Inflammatory macrophage treated with lipopolysaccharide for 4 hours (primary cell): ENCODE measurements around the gene CYS1.
"Not testable (repeated sequence)": the region's sequence is repeated elsewhere in the genome, so short reads cannot be mapped to it uniquely, and the experiment has no call there.

Source experiments
- DNase-seq: peaks from one replicate; pipeline ENCODE4 v3.0.0-alpha.2; 2020

The CYS1 gene

GRCh38 chr2:10011606-10012325 is 68.4 kb downstream of the CYS1 start:
- not testable (repeated sequence) for DNase-seq

DNA sequence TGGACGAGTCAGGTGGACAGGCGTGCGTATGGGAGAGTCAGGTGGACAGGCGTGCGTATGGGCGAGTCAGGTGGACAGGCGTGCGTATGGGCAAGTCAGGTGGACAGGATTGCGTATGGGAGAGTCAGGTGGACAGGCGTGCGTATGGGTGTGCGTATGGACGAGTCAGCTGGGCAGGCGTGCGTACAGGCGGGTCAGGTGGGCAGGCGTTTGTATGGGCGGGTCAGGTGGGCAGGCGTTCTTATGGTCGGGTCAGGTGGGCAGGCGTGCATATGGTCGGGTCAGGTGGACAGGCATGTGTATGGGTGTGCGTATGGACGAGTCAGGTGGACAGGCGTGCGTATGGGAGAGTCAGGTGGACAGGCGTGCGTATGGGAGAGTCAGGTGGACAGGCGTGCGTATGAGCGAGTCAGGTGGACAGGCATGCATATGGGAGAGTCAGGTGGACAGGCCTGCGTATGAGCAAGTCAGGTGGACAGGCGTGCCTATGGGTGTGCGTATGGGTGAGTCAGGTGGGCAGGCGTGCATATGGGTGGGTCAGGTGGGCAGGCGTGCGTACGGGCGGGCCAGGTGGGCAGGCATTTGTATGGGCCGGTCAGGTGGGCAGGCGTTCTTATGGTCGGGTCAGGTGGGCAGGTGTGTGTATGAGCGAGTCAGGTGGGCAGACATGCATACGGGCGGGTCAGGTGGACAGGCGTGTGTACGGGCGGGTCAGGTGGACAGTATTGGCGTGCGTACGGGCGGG is 69.2 kb downstream of the CYS1 start:
- DNase-seq = not testable (repeated sequence)

- DNase-seq = no peak
Measured at GRCh38 chr2:10009811-10010781, 70.1 kb downstream of the CYS1 start.

DNA sequence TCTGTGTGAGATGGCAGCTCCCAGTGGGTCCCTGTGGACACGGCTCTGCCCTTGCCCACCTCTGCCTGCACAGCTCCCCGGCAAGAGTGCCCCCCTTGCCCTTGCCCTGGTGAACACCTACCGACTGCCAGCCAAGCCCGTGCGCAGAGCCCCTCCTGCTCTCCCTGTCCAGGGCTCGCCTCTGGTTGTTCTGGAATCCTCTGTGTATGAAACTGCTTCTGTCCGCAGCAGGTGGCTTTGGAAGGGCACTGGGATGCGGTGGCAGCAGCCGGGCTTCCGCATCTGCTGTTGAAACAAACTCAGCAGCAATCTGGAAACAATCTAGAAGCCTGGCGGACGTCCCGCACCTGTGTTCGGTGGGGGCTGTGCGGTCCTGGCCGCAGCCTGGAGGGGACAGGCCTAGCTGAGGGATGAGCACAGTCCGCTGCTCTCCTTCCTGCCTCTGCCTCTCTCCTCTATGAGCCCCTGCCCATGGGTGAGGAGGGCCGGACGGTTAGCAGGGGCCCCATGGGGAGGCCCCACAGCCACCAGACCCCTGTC is 70.9 kb downstream of the CYS1 start:
- DNase-seq = no peak

DNA sequence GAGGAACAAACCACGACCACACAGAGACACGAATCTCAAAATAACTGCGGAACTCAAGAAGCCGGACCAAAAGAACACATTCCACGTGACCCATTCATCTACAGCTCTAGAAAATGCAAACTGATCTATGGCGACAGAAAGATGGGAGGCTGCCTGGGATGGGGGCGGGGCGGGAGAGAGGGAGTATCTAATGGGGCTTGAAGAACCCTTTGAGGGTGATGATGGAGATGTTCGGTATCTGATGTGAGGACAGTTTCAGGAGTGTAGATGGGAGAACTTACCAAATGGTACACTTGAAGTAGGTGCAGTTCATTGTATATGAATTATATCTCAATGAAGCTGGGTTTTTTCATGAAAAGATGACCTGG is 71.4 kb downstream of the CYS1 start:
- no peak for DNase-seq

DNA sequence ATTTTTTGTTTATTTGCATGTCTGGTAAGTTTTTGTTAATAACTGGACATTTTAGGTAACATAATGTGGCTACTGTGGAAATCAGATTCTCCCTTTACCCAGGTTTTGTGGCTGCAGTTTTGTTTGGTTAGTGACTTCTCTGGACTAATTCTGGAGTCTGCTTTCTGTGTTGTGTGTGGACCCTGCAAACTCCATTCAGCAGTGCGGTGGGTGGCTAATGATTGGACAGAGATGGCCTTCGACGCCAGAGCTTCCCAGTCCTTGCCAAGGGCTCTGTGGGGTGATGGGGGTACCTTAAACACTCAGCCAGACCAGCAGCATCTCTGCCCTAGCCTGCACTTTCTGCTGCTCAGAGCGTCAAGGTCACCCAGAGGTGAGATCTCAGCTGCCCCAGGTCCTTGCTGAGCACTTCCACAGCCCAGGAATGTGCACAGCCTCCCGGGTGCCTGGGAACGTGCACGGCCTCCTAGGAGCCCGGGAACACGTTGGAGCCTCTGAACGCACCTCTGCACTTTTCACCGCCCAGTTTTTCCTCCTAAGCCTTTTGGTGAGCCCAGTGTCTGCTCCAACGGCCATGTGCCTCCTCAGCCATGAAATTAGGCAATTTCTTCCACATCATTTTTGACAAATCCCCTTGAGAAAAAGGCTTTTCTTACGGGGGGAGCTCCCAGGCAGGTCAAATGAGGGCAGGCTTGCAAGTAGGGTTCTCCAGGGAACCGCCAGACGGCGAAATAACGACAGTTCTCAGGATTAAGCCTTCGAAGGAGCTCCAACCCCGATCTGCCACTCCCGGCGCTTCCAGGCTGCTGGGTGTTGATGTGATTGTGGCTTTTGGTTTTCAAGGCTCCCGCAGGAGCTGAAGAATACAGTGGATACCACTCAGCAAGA is 72.0 kb downstream of the CYS1 start:
- DNase-seq = no peak

DNA sequence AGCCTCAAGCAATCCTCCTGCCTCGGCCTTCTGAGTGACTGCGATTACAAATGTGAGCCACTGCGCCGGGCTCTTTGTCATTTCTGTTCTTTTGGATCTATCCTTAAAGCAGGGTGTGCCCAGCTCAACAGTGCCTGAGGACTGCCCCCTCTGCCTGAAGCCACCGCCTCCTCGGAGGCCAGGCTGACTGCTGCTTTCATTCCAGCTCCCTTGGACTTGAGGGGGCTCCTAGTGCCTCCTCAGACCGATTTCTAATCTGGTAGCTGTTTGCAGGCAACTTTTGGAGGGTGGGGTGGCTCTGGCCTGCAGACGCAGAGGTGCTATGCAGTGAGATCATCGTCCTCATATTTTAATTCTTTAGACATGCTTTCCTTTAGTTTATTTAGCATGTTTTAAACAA is 72.8 kb downstream of the CYS1 start:
- DNase-seq = no peak
